ENCODE data around the gene VWA8. TPM values are rescaled to one million over a fixed set of nuclear protein-coding genes. Genes with fewer than 3 reads are reported as not detected.

The VWA8 gene
- total RNA-seq (45.9 TPM), polyA plus RNA-seq (8.8 TPM)

- peak; percentile 21 for DNase-seq (ENCODE audit: extremely low spot score)
- no peaks in the 10 kb centered on the region for H3K4me1 ChIP-seq (ENCODE audit: insufficient read depth)
- 1% methylated on average over 83 of the region's 83 CpGs for WGBS
- H3K27ac ChIP-seq (ENCODE audit: low read depth), result peak within 1 kb of the TSS; percentile 81
- H3K36me3 ChIP-seq (ENCODE audit: insufficient read depth), result no peaks in the 10 kb centered on the region
- peak within 1 kb of the TSS; percentile 89 for H3K4me3 ChIP-seq (ENCODE audit: low read depth, low read length)
Observed at GRCh38 chr13:41960637-41961465, at the start of gene VWA8. Gene VWA8 (minus strand): TSS chr13:41961109. CDS start chr13:41961015, 94 bp downstream.

GRCh38 chr13:42009057-42009456 is 48.1 kb upstream of the VWA8 start:
- no peaks in the 10 kb centered on the region for H3K4me1 ChIP-seq (ENCODE audit: insufficient read depth)
- no peak overlapping the region for H3K4me3 ChIP-seq (ENCODE audit: low read depth, low read length)
- no peak overlapping the region for H3K27ac ChIP-seq (ENCODE audit: low read depth)
- DNase-seq (ENCODE audit: extremely low spot score), result no peak
- 89% methylated on average over 4 of the region's 4 CpGs for WGBS
- H3K36me3 ChIP-seq (ENCODE audit: insufficient read depth), result no peaks in the 10 kb centered on the region

GRCh38 chr13:42007844-42008243 is 46.9 kb upstream of the VWA8 start:
- DNase-seq (ENCODE audit: extremely low spot score), result no peak
- Histone ChIP-seq H3K4me1 (ENCODE audit: insufficient read depth) (no peaks in the 10 kb centered on the region), H3K27ac (ENCODE audit: low read depth) (no peak overlapping the region), H3K4me3 (ENCODE audit: low read depth, low read length) (no peak overlapping the region), H3K36me3 (ENCODE audit: insufficient read depth) (no peaks in the 10 kb centered on the region)
- WGBS, result 57% methylated on average over 1 of the region's 1 CpG

- WGBS, result 63% methylated on average over 2 of the region's 2 CpGs
- Histone ChIP-seq H3K4me3 (ENCODE audit: low read depth, low read length) (no peak overlapping the region), H3K27ac (ENCODE audit: low read depth) (no peak overlapping the region), H3K4me1 (ENCODE audit: insufficient read depth) (no peaks in the 10 kb centered on the region), H3K36me3 (ENCODE audit: insufficient read depth) (no peaks in the 10 kb centered on the region)
- DNase-seq (ENCODE audit: extremely low spot score), result no peak
Observed at GRCh38 chr13:42002066-42002465, 41.2 kb upstream of the VWA8 start.

GRCh38 chr13:42001580-42001979 is 40.7 kb upstream of the VWA8 start:
- no peaks in the 10 kb centered on the region for H3K4me1 ChIP-seq (ENCODE audit: insufficient read depth)
- 31% methylated on average over 6 of the region's 6 CpGs for WGBS
- no peaks in the 10 kb centered on the region for H3K36me3 ChIP-seq (ENCODE audit: insufficient read depth)
- H3K4me3 ChIP-seq (ENCODE audit: low read depth, low read length), result no peak overlapping the region
- no peak overlapping the region for H3K27ac ChIP-seq (ENCODE audit: low read depth)
- DNase-seq (ENCODE audit: extremely low spot score), result no peak

GRCh38 chr13:42000846-42001245 is 39.9 kb upstream of the VWA8 start:
- Histone ChIP-seq H3K4me1 (ENCODE audit: insufficient read depth) (no peaks in the 10 kb centered on the region), H3K36me3 (ENCODE audit: insufficient read depth) (no peaks in the 10 kb centered on the region), H3K4me3 (ENCODE audit: low read depth, low read length) (no peak overlapping the region), H3K27ac (ENCODE audit: low read depth) (no peak overlapping the region)
- no peak for DNase-seq (ENCODE audit: extremely low spot score)
- 42% methylated on average over 2 of the region's 2 CpGs for WGBS

- WGBS, result 79% methylated on average over 1 of the region's 1 CpG
- Histone ChIP-seq H3K4me3 (ENCODE audit: low read depth, low read length) (no peak overlapping the region), H3K4me1 (ENCODE audit: insufficient read depth) (no peaks in the 10 kb centered on the region), H3K27ac (ENCODE audit: low read depth) (no peak overlapping the region), H3K36me3 (ENCODE audit: insufficient read depth) (no peaks in the 10 kb centered on the region)
- no peak for DNase-seq (ENCODE audit: extremely low spot score)
Observed at GRCh38 chr13:41997396-41997795, 36.5 kb upstream of the VWA8 start.

GRCh38 chr13:41995946-41996345 is 35.0 kb upstream of the VWA8 start:
- H3K36me3 ChIP-seq (ENCODE audit: insufficient read depth), result no peaks in the 10 kb centered on the region
- H3K27ac ChIP-seq (ENCODE audit: low read depth), result no peak overlapping the region
- H3K4me3 ChIP-seq (ENCODE audit: low read depth, low read length), result no peak overlapping the region
- DNase-seq (ENCODE audit: extremely low spot score), result no peak
- no peaks in the 10 kb centered on the region for H3K4me1 ChIP-seq (ENCODE audit: insufficient read depth)
- 63% methylated on average over 5 of the region's 5 CpGs for WGBS

- H3K27ac ChIP-seq (ENCODE audit: low read depth), result no peak overlapping the region
- no peaks in the 10 kb centered on the region for H3K36me3 ChIP-seq (ENCODE audit: insufficient read depth)
- no peak overlapping the region for H3K4me3 ChIP-seq (ENCODE audit: low read depth, low read length)
- 65% methylated on average over 4 of the region's 4 CpGs for WGBS
- H3K4me1 ChIP-seq (ENCODE audit: insufficient read depth), result no peaks in the 10 kb centered on the region
- DNase-seq (ENCODE audit: extremely low spot score), result no peak
Observed at GRCh38 chr13:41995336-41995735, 34.4 kb upstream of the VWA8 start.

- no peak overlapping the region for H3K4me3 ChIP-seq (ENCODE audit: low read depth, low read length)
- H3K4me1 ChIP-seq (ENCODE audit: insufficient read depth), result no peaks in the 10 kb centered on the region
- no peak overlapping the region for H3K27ac ChIP-seq (ENCODE audit: low read depth)
- 54% methylated on average over 1 of the region's 1 CpG for WGBS
- DNase-seq (ENCODE audit: extremely low spot score), result no peak
- H3K36me3 ChIP-seq (ENCODE audit: insufficient read depth), result no peaks in the 10 kb centered on the region
Observed at GRCh38 chr13:41994696-41995095, 33.8 kb upstream of the VWA8 start.

GRCh38 chr13:41991936-41992335 is 31.0 kb upstream of the VWA8 start:
- Histone ChIP-seq H3K27ac (ENCODE audit: low read depth) (no peak overlapping the region), H3K4me1 (ENCODE audit: insufficient read depth) (no peaks in the 10 kb centered on the region), H3K36me3 (ENCODE audit: insufficient read depth) (no peaks in the 10 kb centered on the region), H3K4me3 (ENCODE audit: low read depth, low read length) (no peak overlapping the region)
- no peak for DNase-seq (ENCODE audit: extremely low spot score)
- WGBS, result 75% methylated on average over 1 of the region's 1 CpG

GRCh38 chr13:41988244-41988643 is 27.3 kb upstream of the VWA8 start:
- Histone ChIP-seq H3K4me3 (ENCODE audit: low read depth, low read length) (no peak overlapping the region), H3K36me3 (ENCODE audit: insufficient read depth) (no peaks in the 10 kb centered on the region), H3K4me1 (ENCODE audit: insufficient read depth) (no peaks in the 10 kb centered on the region), H3K27ac (ENCODE audit: low read depth) (no peak overlapping the region)
- DNase-seq (ENCODE audit: extremely low spot score), result no peak

- no peaks in the 10 kb centered on the region for H3K36me3 ChIP-seq (ENCODE audit: insufficient read depth)
- no peaks in the 10 kb centered on the region for H3K4me1 ChIP-seq (ENCODE audit: insufficient read depth)
- no peak overlapping the region for H3K4me3 ChIP-seq (ENCODE audit: low read depth, low read length)
- no peak for DNase-seq (ENCODE audit: extremely low spot score)
- 45% methylated on average over 2 of the region's 2 CpGs for WGBS
- H3K27ac ChIP-seq (ENCODE audit: low read depth), result no peak overlapping the region
Observed at GRCh38 chr13:41985788-41986508, 25.0 kb upstream of the VWA8 start.
